Panc1 (cell line): ENCODE measurements around the gene PREP. TPM values are rescaled to one million over a fixed set of nuclear protein-coding genes. Genes with fewer than 3 reads are reported as not detected.

Source experiments
- ATAC-seq: fragments of 200-7000 bp; cut with Tn5 transposase; 2 replicates; pipeline ENCODE4 v1.9.1; 2020; ENCODE audit warnings: mild to moderate bottlenecking, moderate library complexity
- BruUV-seq: library from RNA; stranded (reverse); fragments of 400-500 nt; replicated peaks from 2 replicates; lab custom pipeline; 2021; lab: Mats Ljungman, UMichigan
- CTCF ChIA-PET: fragments of 300-600 bp; sonication (Branson Sonifier 250); formaldehyde crosslinking; loops from one replicate; lab custom pipeline; 2022; ENCODE audit warnings: antibody characterized with exemption; lab: Charles Lee
- POLR2A ChIA-PET: fragments of 300-600 bp; sonication (Branson Sonifier 250); formaldehyde crosslinking; loops from one replicate; lab custom pipeline; 2022; ENCODE audit warnings: antibody characterized with exemption; lab: Charles Lee
- DNase-seq: peaks from one replicate; pipeline ENCODE4 v3.0.0-alpha.2; 2010; ENCODE audit warnings: low read depth, low spot score
- H3K27ac ChIP-seq: 2 replicates; pipeline ENCODE4 v1.5.1; 2011; ENCODE audit warnings: mild to moderate bottlenecking, low read length, inconsistent platforms
- H3K27me3 ChIP-seq: fragments of 200-500 bp; sonication (Bioruptor generic); 2 replicates; pipeline ENCODE4 v1.6.0; 2014; ENCODE audit warnings: low read length, inconsistent platforms; ENCODE audit not compliant: control insufficient read depth, insufficient read depth
- H3K36me3 ChIP-seq: fragments of 200-500 bp; sonication (Bioruptor generic); 2 replicates; pipeline ENCODE4 v1.5.1; 2014; ENCODE audit warnings: inconsistent platforms, mild to moderate bottlenecking, low read length, moderate library complexity; ENCODE audit not compliant: control insufficient read depth, insufficient read depth
- H3K4me1 ChIP-seq: 2 replicates; pipeline ENCODE4 v1.5.1; 2011; ENCODE audit warnings: inconsistent platforms, mild to moderate bottlenecking, low read length, moderate library complexity; ENCODE audit not compliant: control insufficient read depth, insufficient read depth
- H3K4me3 ChIP-seq, 2 experiments: 2 replicates each; pipeline ENCODE4 v1.5.1; 2011 to 2012; ENCODE audit warnings: low read depth in 2 of 2, low read length in 2 of 2, mild to moderate bottlenecking in 2 of 2, inconsistent platforms in 1 of 2, moderate library complexity in 1 of 2
- H3K9me3 ChIP-seq: fragments of 200-500 bp; sonication (Bioruptor generic); 2 replicates; pipeline ENCODE4 v1.5.1; 2014; ENCODE audit warnings: low read depth, mild to moderate bottlenecking, inconsistent platforms, low read length, moderate library complexity; ENCODE audit not compliant: control insufficient read depth, insufficient read depth
- CTCF ChIP-seq: fragments of 450-650 bp; IDR thresholded peaks from 2 replicates; pipeline ENCODE4 v1.5.1; 2017; ENCODE audit warnings: mild to moderate bottlenecking
- POLR2AphosphoS5 ChIP-seq: IDR thresholded peaks from 2 replicates; pipeline ENCODE4 v1.6.1; 2012; ENCODE audit warnings: mild to moderate bottlenecking, low read depth, low read length, moderate library complexity
- REST ChIP-seq, 2 experiments: IDR thresholded peaks; 2 replicates each; pipeline ENCODE4 v1.6.1; 2011 to 2012; ENCODE audit warnings: low read depth in 2 of 2, control low read depth in 1 of 2, low read length in 1 of 2, mild to moderate bottlenecking in 1 of 2, moderate library complexity in 1 of 2; ENCODE audit not compliant: insufficient read depth in 1 of 2
- SIN3A ChIP-seq: IDR thresholded peaks from 2 replicates; pipeline ENCODE4 v1.6.1; 2012; ENCODE audit warnings: low read depth, mild to moderate bottlenecking, low read length, moderate library complexity, borderline replicate concordance; ENCODE audit not compliant: insufficient read depth
- TCF7L2 ChIP-seq: IDR thresholded peaks from 2 replicates; pipeline ENCODE4 v1.6.1; 2011; ENCODE audit warnings: mild to moderate bottlenecking, low read depth, low read length, inconsistent platforms
- in situ Hi-C: cut with HindIII; loops from 2 replicates; pipeline ENCODE4 v1.10.0; 2016; ENCODE audit warnings: low sequenced_read_pairs, low pct_unique_long_range_greater_than_20kb
- intact Hi-C: fragments of 100-400 bp; cut with micrococcal nuclease; formaldehyde crosslinking; loops from one replicate; pipeline ENCODE4 v1.10.0; 2022; ENCODE audit not compliant: unreplicated experiment
- total RNA-seq: library from RNA; stranded (reverse); gene quantifications from one replicate; pipeline ENCODE4 v1.2.1, GENCODE V29; 2021; ENCODE audit not compliant: unreplicated experiment

PREP gene
- total RNA-seq, 1 experiment from 2014 or later = 50.4 TPM

GRCh38 chr6:105397987-105398386 is 4.9 kb downstream of the PREP start:
- Histone ChIP-seq H3K27ac (no peak overlapping the region), H3K4me3 (no peak overlapping the region), H3K36me3 (peaks cover 10% of the 10 kb centered on the region), H3K9me3 (no peaks in the 10 kb centered on the region), H3K4me1 (peaks cover 19% of the 10 kb centered on the region), H3K27me3 (no peaks in the 10 kb centered on the region)
- intact Hi-C loops (no loop called here), in situ Hi-C loops (no loop called here)
- no peak for DNase-seq
- no peak for ATAC-seq
- ChIA-PET CTCF (no interaction called here), POLR2A (no interaction called here)
- BruUV-seq = no TSS peak
- TF ChIP-seq REST (IDR thresholded peaks at IDR 0.05; ENCODE audit: insufficient read depth in 1 of 2, low read depth in 2 of 2, low read length in 1 of 2) = no peak
- TF ChIP-seq TCF7L2 = no peak
- TF ChIP-seq SIN3A = no peak
- no peak for TF ChIP-seq POLR2AphosphoS5
- TF ChIP-seq CTCF = no peak

GRCh38 chr6:105391705-105392104 is 11.2 kb downstream of the PREP start:
- Histone ChIP-seq H3K27me3 (no peaks in the 10 kb centered on the region), H3K9me3 (no peaks in the 10 kb centered on the region), H3K4me1 (no peaks in the 10 kb centered on the region), H3K4me3 (no peak overlapping the region), H3K36me3 (peaks cover 10% of the 10 kb centered on the region), H3K27ac (no peak overlapping the region)
- ChIA-PET CTCF (no interaction called here), POLR2A (no interaction called here)
- TF ChIP-seq CTCF = no peak
- no peak for TF ChIP-seq TCF7L2
- intact Hi-C loops = no loop called here
- ATAC-seq (no peak), DNase-seq (no peak)
- in situ Hi-C loops = no loop called here
- BruUV-seq = no TSS peak
